Neuronal stem cell (in vitro differentiated cells): Measurements from ENCODE around the gene TAS1R3.

ENCODE experiments used
- DNase-seq: peaks from one replicate; pipeline ENCODE4 v3.0.0-alpha.2; 2013; ENCODE audit warnings: low spot score
- H2AFZ ChIP-seq: one replicate; pipeline ENCODE4 v1.6.1; 2013; ENCODE audit warnings: mild to moderate bottlenecking, low read length, inconsistent platforms
- H2AK5ac ChIP-seq: 2 replicates; pipeline ENCODE4 v1.6.1; 2013; ENCODE audit warnings: low read depth, mild to moderate bottlenecking, inconsistent platforms, low read length, moderate library complexity, mixed read lengths
- H2BK120ac ChIP-seq: 2 replicates; pipeline ENCODE4 v1.6.1; 2013; ENCODE audit warnings: low read depth, mild to moderate bottlenecking, inconsistent platforms, low read length, moderate library complexity, mixed read lengths
- H2BK12ac ChIP-seq: one replicate; pipeline ENCODE4 v1.6.1; 2013; ENCODE audit warnings: low read length, inconsistent platforms
- H2BK15ac ChIP-seq: 2 replicates; pipeline ENCODE4 v1.6.1; 2013; ENCODE audit warnings: mild to moderate bottlenecking, low read length, inconsistent platforms, mixed read lengths
- H2BK5ac ChIP-seq: one replicate; pipeline ENCODE4 v1.6.1; 2013; ENCODE audit warnings: inconsistent platforms, mild to moderate bottlenecking, low read length, moderate library complexity
- H3K14ac ChIP-seq: one replicate; pipeline ENCODE4 v1.6.1; 2013; ENCODE audit warnings: low read length, inconsistent platforms
- H3K18ac ChIP-seq: 2 replicates; pipeline ENCODE4 v1.6.1; 2013; ENCODE audit warnings: low read length, inconsistent platforms
- H3K23ac ChIP-seq: 2 replicates; pipeline ENCODE4 v1.6.1; 2013; ENCODE audit warnings: low read depth, mild to moderate bottlenecking, mixed read lengths, low read length, inconsistent platforms; ENCODE audit not compliant: poor library complexity
- H3K27ac ChIP-seq: replicated peaks from 3 replicates; pipeline ENCODE4 v1.5.1; 2013; ENCODE audit warnings: low read length, inconsistent platforms
- H3K27me3 ChIP-seq, 3 experiments: 2 replicates each; pipeline ENCODE4 v1.6.1; 2013; ENCODE audit warnings: low read length in 3 of 3, mild to moderate bottlenecking in 2 of 3, inconsistent platforms in 1 of 3, low read depth in 1 of 3, mixed read lengths in 1 of 3, moderate library complexity in 1 of 3; ENCODE audit not compliant: control insufficient read depth in 3 of 3, insufficient read depth in 3 of 3
- H3K36me3 ChIP-seq, 2 donors: replicated peaks in 1 of 2; 2 replicates each; pipeline ENCODE4 v1.6.1; 2013; ENCODE audit warnings: low read length in 2 of 2; ENCODE audit not compliant: control insufficient read depth in 2 of 2, insufficient read depth in 2 of 2
- H3K4ac ChIP-seq: 2 replicates; pipeline ENCODE4 v1.6.1; 2013; ENCODE audit warnings: inconsistent platforms, mild to moderate bottlenecking, low read length, moderate library complexity
- H3K4me1 ChIP-seq, 2 donors: 1 replicate in 1 of 2; 2 replicates in 1 of 2; pipeline ENCODE4 v1.6.1; 2013; ENCODE audit warnings: low read length in 2 of 2, low read depth in 1 of 2; ENCODE audit not compliant: control insufficient read depth in 2 of 2, insufficient read depth in 1 of 2
- H3K4me2 ChIP-seq: one replicate; pipeline ENCODE4 v1.6.1; 2013; ENCODE audit warnings: mild to moderate bottlenecking, low read length, inconsistent platforms; ENCODE audit not compliant: insufficient read depth, poor library complexity, severe bottlenecking
- H3K4me3 ChIP-seq, 2 donors: 2 replicates each; pipeline ENCODE4 v1.5.1; 2013; ENCODE audit warnings: low read length in 2 of 2, mild to moderate bottlenecking in 2 of 2, inconsistent platforms in 1 of 2, moderate library complexity in 1 of 2
- H3K79me1 ChIP-seq: one replicate; pipeline ENCODE4 v1.6.1; 2013; ENCODE audit warnings: low read depth, mild to moderate bottlenecking, inconsistent platforms, low read length, moderate library complexity
- H3K9ac ChIP-seq: one replicate; pipeline ENCODE4 v1.6.1; 2013; ENCODE audit warnings: mild to moderate bottlenecking, low read depth, low read length, inconsistent platforms; ENCODE audit not compliant: poor library complexity
- H3K9me3 ChIP-seq, 2 donors: replicated peaks in 1 of 2; 2 replicates each; pipeline versions ENCODE3 to v1.6.1; 2013; ENCODE audit warnings: low read length in 2 of 2, mild to moderate bottlenecking in 2 of 2, inconsistent platforms in 1 of 2, low read depth in 1 of 2, mixed read lengths in 1 of 2, moderate library complexity in 1 of 2; ENCODE audit not compliant: control insufficient read depth in 2 of 2, insufficient read depth in 1 of 2
- H4K8ac ChIP-seq: one replicate; pipeline ENCODE4 v1.6.1; 2013; ENCODE audit warnings: low read depth, mild to moderate bottlenecking, inconsistent platforms, low read length, moderate library complexity
- H4K91ac ChIP-seq: one replicate; pipeline ENCODE4 v1.6.1; 2013; ENCODE audit warnings: low read length, low read depth, mild to moderate bottlenecking, inconsistent platforms; ENCODE audit not compliant: poor library complexity
- WGBS, 2 donors: extraction: QIAGEN DNeasy Blood & Tissue Kit; methylation state at CpG; one replicate each; pipeline ENCODE4 v1.1.7; 2013; ENCODE audit warnings: missing lambda C conversion rate in 2 of 2, mixed read lengths in 1 of 2; ENCODE audit not compliant: insufficient read length in 2 of 2, insufficient replicate concordance in 1 of 2; ENCODE audit errors: extremely low coverage in 2 of 2; 5-methylcytosine and 5-hydroxymethylcytosine counted together

Gene TAS1R3

GRCh38 chr1:1286313-1287261, 44.5 kb upstream of the TAS1R3 start:
- no peak overlapping the region for H4K91ac ChIP-seq
- H3K4me3 ChIP-seq: no peak overlapping the region
- H3K23ac ChIP-seq: peak overlapping the region; percentile 85
- no peak overlapping the region for H3K4ac ChIP-seq
- H3K27me3 ChIP-seq: no peaks in the 10 kb centered on the region
- no peaks in the 10 kb centered on the region for H3K9me3 ChIP-seq
- WGBS, 2 donors: no CpG with 5 or more reads among the region's 50 CpGs
- peak overlapping the region; percentile 21 for H3K9ac ChIP-seq
- H3K79me1 ChIP-seq: peaks cover 8% of the 10 kb centered on the region
- peak overlapping the region; percentile 17 for H2AFZ ChIP-seq
- no peak overlapping the region for H3K27ac ChIP-seq
- DNase-seq: no peak
- peaks cover 0 to 4% of the 10 kb centered on the region in 2 donors for H3K4me1 ChIP-seq
- peak overlapping the region; percentile 38 for H3K14ac ChIP-seq
- H4K8ac ChIP-seq: no peak overlapping the region
- no peaks in the 10 kb centered on the region for H3K36me3 ChIP-seq
- H2BK5ac ChIP-seq: peak overlapping the region; percentile 53
- peak overlapping the region; percentile 64 for H3K18ac ChIP-seq
- H2BK15ac ChIP-seq: peak overlapping the region; percentile 67
- peak overlapping the region; percentile 46 for H2AK5ac ChIP-seq
- peak overlapping the region; percentile 63 for H2BK12ac ChIP-seq
- peak overlapping the region; percentile 61 for H2BK120ac ChIP-seq
- no peak overlapping the region for H3K4me2 ChIP-seq

GRCh38 chr1:1287288-1288110, 43.6 kb upstream of the TAS1R3 start:
- H2AFZ ChIP-seq: no peak overlapping the region
- no peaks in the 10 kb centered on the region for H3K9me3 ChIP-seq
- no peaks in the 10 kb centered on the region for H3K27me3 ChIP-seq
- H3K27ac ChIP-seq: no peak overlapping the region
- no CpG with 5 or more reads among the region's 46 CpGs for WGBS, 2 donors
- no peak overlapping the region for H3K4me3 ChIP-seq
- peak overlapping the region; percentile 61 for H2BK120ac ChIP-seq
- H2BK15ac ChIP-seq: peak overlapping the region; percentile 67
- no peak overlapping the region for H2BK12ac ChIP-seq
- peak overlapping the region; percentile 37 for H3K4ac ChIP-seq
- peak overlapping the region; percentile 37 for H2AK5ac ChIP-seq
- peak overlapping the region; percentile 85 for H3K23ac ChIP-seq
- peak overlapping the region; percentile 50 for H3K9ac ChIP-seq
- H3K18ac ChIP-seq: peak overlapping the region; percentile 52
- no peak overlapping the region for H2BK5ac ChIP-seq
- no peak overlapping the region for H3K4me2 ChIP-seq
- H3K36me3 ChIP-seq: no peaks in the 10 kb centered on the region
- no peak overlapping the region for H3K14ac ChIP-seq
- H4K8ac ChIP-seq: no peak overlapping the region
- DNase-seq: no peak
- no peak overlapping the region for H4K91ac ChIP-seq
- peaks cover 10% of the 10 kb centered on the region for H3K79me1 ChIP-seq
- H3K4me1 ChIP-seq: peaks cover 0 to 4% of the 10 kb centered on the region in 2 donors

- H2AFZ ChIP-seq: no peak overlapping the region
- peak overlapping the region; percentile 15 for H2BK15ac ChIP-seq
- no peak overlapping the region for H4K91ac ChIP-seq
- WGBS, 2 donors: no CpG with 5 or more reads among the region's 15 CpGs
- no peak overlapping the region for H3K27ac ChIP-seq
- H3K4me1 ChIP-seq: no peaks in the 10 kb centered on the region
- no peak overlapping the region for H3K4me3 ChIP-seq
- peak overlapping the region; percentile 56 for H3K14ac ChIP-seq
- peak overlapping the region; percentile 92 for H2AK5ac ChIP-seq
- H3K9me3 ChIP-seq: no peaks in the 10 kb centered on the region
- no peak overlapping the region for H3K9ac ChIP-seq
- H2BK12ac ChIP-seq: no peak overlapping the region
- peak overlapping the region; percentile 60 for H2BK5ac ChIP-seq
- H4K8ac ChIP-seq: no peak overlapping the region
- H2BK120ac ChIP-seq: no peak overlapping the region
- H3K23ac ChIP-seq: no peak overlapping the region
- H3K18ac ChIP-seq: peak overlapping the region; percentile 17
- H3K4me2 ChIP-seq: no peak overlapping the region
- no peaks in the 10 kb centered on the region for H3K27me3 ChIP-seq
- DNase-seq: no peak
- peaks cover 8% of the 10 kb centered on the region for H3K79me1 ChIP-seq
- H3K36me3 ChIP-seq: peaks cover 0 to 8% of the 10 kb centered on the region in 2 donors
- H3K4ac ChIP-seq: no peak overlapping the region
Measured at GRCh38 chr1:1290238-1290731, 40.8 kb upstream of the TAS1R3 start.
